GM12878 (cell line): ENCODE data around the gene FANCM. TPM values are rescaled to one million over a fixed set of nuclear protein-coding genes. Genes with fewer than 3 reads are reported as not detected.

Experiments used
- CHD1 ChIP-seq: IDR thresholded peaks from 2 replicates; pipeline ENCODE4 v1.6.1; 2012; ENCODE audit warnings: low read depth, low read length, improper control_type of control experiment
- ETV6 ChIP-seq, 2 experiments: fragments of 450-650 bp in 1 of 2; IDR thresholded peaks in 1 of 2; conservative IDR thresholded peaks in 1 of 2; 2 replicates each; pipeline ENCODE4 v1.6.1; 2014; ENCODE audit warnings: antibody characterized with exemption in 1 of 2, borderline replicate concordance in 1 of 2, low read depth in 1 of 2, mild to moderate bottlenecking in 1 of 2, moderate library complexity in 1 of 2
- HDAC6 ChIP-seq: fragments of 200-600 bp; sonication (generic); IDR thresholded peaks from one replicate; pipeline ENCODE4 v1.8.0; 2017; ENCODE audit warnings: antibody characterized with exemption; ENCODE audit not compliant: unreplicated experiment
- IKZF1 ChIP-seq: fragments of 450-650 bp; conservative IDR thresholded peaks from 2 replicates; pipeline ENCODE4 v1.6.1; 2017; ENCODE audit warnings: antibody characterized with exemption, mild to moderate bottlenecking
- MYB ChIP-seq: fragments of 150-350 bp; IDR thresholded peaks from 2 replicates; pipeline ENCODE4 v1.6.1; 2014; ENCODE audit warnings: mild to moderate bottlenecking, low read depth, low read length, borderline replicate concordance
- POLR2A ChIP-seq: IDR thresholded peaks from 2 replicates; pipeline ENCODE4 v1.6.1; 2011; ENCODE audit warnings: low read depth, mild to moderate bottlenecking, low read length
- POLR2AphosphoS5 ChIP-seq: IDR thresholded peaks from 2 replicates; pipeline ENCODE4 v1.6.1; 2011; ENCODE audit warnings: mild to moderate bottlenecking, low read length, inconsistent platforms
- YY1 ChIP-seq: IDR thresholded peaks from 2 replicates; pipeline ENCODE4 v1.6.1; 2011; ENCODE audit warnings: low read depth, mild to moderate bottlenecking, low read length
- polyA plus RNA-seq, 11 experiments: library from polyadenylated mRNA; depleted of rRNA in 4 of 11; unstranded in 6 of 11; stranded (reverse) in 5 of 11; fragments of >200 nt; fragmentation: Nextera tagmentation in 4 of 11; fragmentation: Illumina TruSeq in 1 of 11; extraction: Ambion mirVana in 4 of 11; extraction: Trizol in 1 of 11; gene quantifications; 1 replicate in 1 of 11; 2 replicates in 10 of 11; pipeline versions ENCODE4 v1.2.1 to v1.2.3, GENCODE V29; 2011 to 2016; ENCODE audit warnings: inconsistent platforms in 2 of 11, missing spikeins in 2 of 11, low read depth in 1 of 11
- total RNA-seq, 4 experiments: library from RNA; depleted of rRNA in 3 of 4; stranded (reverse); fragments of >200 nt in 3 of 4; fragmentation: Illumina TruSeq in 1 of 4; extraction: Trizol in 1 of 4; gene quantifications; 2 replicates each; pipeline versions ENCODE4 v1.2.1 to v1.2.3, GENCODE V29; 2013 to 2021
- TF ChIP-seq, protein P1 (sequence below): IDR thresholded peaks from 2 replicates; pipeline ENCODE4 v1.6.1; 2011; ENCODE audit warnings: borderline replicate concordance, low read depth, mild to moderate bottlenecking, moderate library complexity, low read length; ENCODE audit not compliant: insufficient read depth, poor library complexity, severe bottlenecking
- TF ChIP-seq, protein P2 (sequence below): IDR thresholded peaks from 2 replicates; pipeline ENCODE4 v1.6.1; 2011; ENCODE audit warnings: mild to moderate bottlenecking, low read depth, low read length, moderate library complexity; ENCODE audit not compliant: insufficient replicate concordance
- TF ChIP-seq, protein P3 (sequence below): fragments of 450-650 bp; IDR thresholded peaks from 2 replicates; pipeline ENCODE4 v1.6.1; 2017; ENCODE audit warnings: mild to moderate bottlenecking, low read depth, inconsistent platforms; ENCODE audit not compliant: poor library complexity, severe bottlenecking
- TF ChIP-seq, protein P4 (sequence below): IDR thresholded peaks from 2 replicates; pipeline ENCODE4 v1.6.1; 2012; ENCODE audit warnings: mild to moderate bottlenecking, low read depth, low read length
- TF ChIP-seq, protein P5 (sequence below): fragments of 450-650 bp; IDR thresholded peaks from 2 replicates; pipeline ENCODE4 v1.6.1; 2017; ENCODE audit warnings: mild to moderate bottlenecking

The FANCM gene
- total and polyA plus RNA-seq, 10 of the 15 experiments (the other 5 are each of a cell fraction or from before 2014, with no cell fraction given) = 6.4 to 17.6 (median 10.6) TPM

DNA sequence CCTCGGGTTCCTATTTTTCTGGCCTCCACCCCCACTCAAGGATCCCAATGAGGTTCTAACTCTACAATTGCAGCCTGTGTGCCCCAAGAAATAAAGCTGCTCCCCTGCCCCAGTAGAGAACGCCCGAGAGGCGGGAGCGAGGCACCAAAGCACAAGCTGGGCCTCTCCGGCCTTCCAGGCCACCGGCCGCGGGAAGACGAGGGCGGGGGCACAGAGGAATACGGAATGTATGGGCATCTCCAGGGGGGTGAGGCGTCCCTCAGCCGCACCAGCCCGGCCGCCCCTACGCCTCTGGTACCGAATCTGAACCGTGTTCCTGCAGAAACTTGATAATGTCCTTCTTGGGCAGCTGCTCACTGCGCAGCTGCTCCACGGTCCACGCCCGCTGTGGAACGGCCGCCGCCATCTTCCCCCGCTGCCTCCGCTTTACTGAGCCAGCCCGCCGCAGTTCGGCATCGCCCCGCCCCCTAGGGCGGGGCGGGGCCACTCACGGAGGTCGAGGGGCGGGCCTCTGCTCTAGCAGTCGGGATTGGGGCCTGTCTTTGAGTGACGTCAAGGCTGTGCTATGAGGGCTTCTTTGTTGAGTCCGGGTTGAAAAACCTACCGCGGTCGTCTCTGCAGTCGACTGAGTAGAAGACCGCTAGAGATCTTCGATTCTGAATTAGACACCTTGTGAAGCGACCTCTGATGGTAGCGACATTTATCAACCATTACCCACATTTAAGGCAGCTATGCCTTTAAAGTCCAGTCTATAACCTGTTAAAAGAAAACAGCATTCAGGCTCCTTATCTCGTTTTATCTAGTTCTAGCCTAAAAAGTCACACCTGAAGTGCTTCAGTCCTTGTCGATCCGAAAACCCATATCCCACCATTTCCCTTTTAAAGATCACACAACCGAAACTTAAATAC is 1.4 kb upstream of the FANCM start, which contains the start of gene FKBP3 (continued):
- no peak for TF ChIP-seq MYB
- TF ChIP-seq, protein P1, sequence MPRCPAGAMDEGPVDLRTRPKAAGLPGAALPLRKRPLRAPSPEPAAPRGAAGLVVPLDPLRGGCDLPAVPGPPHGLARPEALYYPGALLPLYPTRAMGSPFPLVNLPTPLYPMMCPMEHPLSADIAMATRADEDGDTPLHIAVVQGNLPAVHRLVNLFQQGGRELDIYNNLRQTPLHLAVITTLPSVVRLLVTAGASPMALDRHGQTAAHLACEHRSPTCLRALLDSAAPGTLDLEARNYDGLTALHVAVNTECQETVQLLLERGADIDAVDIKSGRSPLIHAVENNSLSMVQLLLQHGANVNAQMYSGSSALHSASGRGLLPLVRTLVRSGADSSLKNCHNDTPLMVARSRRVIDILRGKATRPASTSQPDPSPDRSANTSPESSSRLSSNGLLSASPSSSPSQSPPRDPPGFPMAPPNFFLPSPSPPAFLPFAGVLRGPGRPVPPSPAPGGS = no peak
- peak; percentile 98 for TF ChIP-seq CHD1
- peak; percentile 96 for TF ChIP-seq POLR2A
- TF ChIP-seq IKZF1 = peak; percentile 96
- TF ChIP-seq, protein P2, sequence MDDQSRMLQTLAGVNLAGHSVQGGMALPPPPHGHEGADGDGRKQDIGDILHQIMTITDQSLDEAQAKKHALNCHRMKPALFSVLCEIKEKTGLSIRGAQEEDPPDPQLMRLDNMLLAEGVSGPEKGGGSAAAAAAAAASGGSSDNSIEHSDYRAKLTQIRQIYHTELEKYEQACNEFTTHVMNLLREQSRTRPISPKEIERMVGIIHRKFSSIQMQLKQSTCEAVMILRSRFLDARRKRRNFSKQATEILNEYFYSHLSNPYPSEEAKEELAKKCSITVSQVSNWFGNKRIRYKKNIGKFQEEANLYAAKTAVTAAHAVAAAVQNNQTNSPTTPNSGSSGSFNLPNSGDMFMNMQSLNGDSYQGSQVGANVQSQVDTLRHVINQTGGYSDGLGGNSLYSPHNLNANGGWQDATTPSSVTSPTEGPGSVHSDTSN = peak; percentile 95
- peak; percentile 95 for TF ChIP-seq YY1
- peak; percentile 89 for TF ChIP-seq POLR2AphosphoS5
- no peak for TF ChIP-seq ETV6 (conservative IDR thresholded peaks at IDR 0.05 in 1 of 2, IDR thresholded peaks at IDR 0.05 in 1 of 2; ENCODE audit: borderline replicate concordance in 1 of 2, low read depth in 1 of 2)
- TF ChIP-seq, protein P3, sequence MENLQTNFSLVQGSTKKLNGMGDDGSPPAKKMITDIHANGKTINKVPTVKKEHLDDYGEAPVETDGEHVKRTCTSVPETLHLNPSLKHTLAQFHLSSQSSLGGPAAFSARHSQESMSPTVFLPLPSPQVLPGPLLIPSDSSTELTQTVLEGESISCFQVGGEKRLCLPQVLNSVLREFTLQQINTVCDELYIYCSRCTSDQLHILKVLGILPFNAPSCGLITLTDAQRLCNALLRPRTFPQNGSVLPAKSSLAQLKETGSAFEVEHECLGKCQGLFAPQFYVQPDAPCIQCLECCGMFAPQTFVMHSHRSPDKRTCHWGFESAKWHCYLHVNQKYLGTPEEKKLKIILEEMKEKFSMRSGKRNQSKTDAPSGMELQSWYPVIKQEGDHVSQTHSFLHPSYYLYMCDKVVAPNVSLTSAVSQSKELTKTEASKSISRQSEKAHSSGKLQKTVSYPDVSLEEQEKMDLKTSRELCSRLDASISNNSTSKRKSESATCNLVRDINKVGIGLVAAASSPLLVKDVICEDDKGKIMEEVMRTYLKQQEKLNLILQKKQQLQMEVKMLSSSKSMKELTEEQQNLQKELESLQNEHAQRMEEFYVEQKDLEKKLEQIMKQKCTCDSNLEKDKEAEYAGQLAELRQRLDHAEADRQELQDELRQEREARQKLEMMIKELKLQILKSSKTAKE = peak; percentile 90
- TF ChIP-seq, protein P4, sequence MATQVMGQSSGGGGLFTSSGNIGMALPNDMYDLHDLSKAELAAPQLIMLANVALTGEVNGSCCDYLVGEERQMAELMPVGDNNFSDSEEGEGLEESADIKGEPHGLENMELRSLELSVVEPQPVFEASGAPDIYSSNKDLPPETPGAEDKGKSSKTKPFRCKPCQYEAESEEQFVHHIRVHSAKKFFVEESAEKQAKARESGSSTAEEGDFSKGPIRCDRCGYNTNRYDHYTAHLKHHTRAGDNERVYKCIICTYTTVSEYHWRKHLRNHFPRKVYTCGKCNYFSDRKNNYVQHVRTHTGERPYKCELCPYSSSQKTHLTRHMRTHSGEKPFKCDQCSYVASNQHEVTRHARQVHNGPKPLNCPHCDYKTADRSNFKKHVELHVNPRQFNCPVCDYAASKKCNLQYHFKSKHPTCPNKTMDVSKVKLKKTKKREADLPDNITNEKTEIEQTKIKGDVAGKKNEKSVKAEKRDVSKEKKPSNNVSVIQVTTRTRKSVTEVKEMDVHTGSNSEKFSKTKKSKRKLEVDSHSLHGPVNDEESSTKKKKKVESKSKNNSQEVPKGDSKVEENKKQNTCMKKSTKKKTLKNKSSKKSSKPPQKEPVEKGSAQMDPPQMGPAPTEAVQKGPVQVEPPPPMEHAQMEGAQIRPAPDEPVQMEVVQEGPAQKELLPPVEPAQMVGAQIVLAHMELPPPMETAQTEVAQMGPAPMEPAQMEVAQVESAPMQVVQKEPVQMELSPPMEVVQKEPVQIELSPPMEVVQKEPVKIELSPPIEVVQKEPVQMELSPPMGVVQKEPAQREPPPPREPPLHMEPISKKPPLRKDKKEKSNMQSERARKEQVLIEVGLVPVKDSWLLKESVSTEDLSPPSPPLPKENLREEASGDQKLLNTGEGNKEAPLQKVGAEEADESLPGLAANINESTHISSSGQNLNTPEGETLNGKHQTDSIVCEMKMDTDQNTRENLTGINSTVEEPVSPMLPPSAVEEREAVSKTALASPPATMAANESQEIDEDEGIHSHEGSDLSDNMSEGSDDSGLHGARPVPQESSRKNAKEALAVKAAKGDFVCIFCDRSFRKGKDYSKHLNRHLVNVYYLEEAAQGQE = no peak
- TF ChIP-seq HDAC6 = no peak
- TF ChIP-seq, protein P5, sequence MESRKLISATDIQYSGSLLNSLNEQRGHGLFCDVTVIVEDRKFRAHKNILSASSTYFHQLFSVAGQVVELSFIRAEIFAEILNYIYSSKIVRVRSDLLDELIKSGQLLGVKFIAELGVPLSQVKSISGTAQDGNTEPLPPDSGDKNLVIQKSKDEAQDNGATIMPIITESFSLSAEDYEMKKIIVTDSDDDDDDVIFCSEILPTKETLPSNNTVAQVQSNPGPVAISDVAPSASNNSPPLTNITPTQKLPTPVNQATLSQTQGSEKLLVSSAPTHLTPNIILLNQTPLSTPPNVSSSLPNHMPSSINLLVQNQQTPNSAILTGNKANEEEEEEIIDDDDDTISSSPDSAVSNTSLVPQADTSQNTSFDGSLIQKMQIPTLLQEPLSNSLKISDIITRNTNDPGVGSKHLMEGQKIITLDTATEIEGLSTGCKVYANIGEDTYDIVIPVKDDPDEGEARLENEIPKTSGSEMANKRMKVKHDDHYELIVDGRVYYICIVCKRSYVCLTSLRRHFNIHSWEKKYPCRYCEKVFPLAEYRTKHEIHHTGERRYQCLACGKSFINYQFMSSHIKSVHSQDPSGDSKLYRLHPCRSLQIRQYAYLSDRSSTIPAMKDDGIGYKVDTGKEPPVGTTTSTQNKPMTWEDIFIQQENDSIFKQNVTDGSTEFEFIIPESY = no peak
